Activated naive CD8-positive, alpha-beta T cell (primary cell): ENCODE measurements around the gene ZNF830.
"Not testable (repeated sequence)": the region's sequence is repeated elsewhere in the genome, so short reads cannot be mapped to it uniquely, and the experiment has no call there.

Source experiments
- H3K27ac Mint-ChIP-seq: one replicate; pipeline ENCODE4 v1.8.0; 2021; ENCODE audit warnings: mixed read lengths
- H3K27me3 Mint-ChIP-seq: one replicate; pipeline ENCODE4 v1.8.0; 2021; ENCODE audit warnings: mixed read lengths
- H3K36me3 Mint-ChIP-seq: one replicate; pipeline ENCODE4 v1.8.0; 2021; ENCODE audit warnings: mixed read lengths
- H3K4me1 Mint-ChIP-seq: one replicate; pipeline ENCODE4 v1.8.0; 2021; ENCODE audit warnings: low read depth, mixed read lengths
- H3K4me3 Mint-ChIP-seq: one replicate; pipeline ENCODE4 v1.8.0; 2021; ENCODE audit warnings: mild to moderate bottlenecking, mixed read lengths
- H3K9me3 Mint-ChIP-seq: one replicate; pipeline ENCODE4 v1.8.0; 2021; ENCODE audit warnings: low read depth, mixed read lengths

Gene ZNF830, protein sequence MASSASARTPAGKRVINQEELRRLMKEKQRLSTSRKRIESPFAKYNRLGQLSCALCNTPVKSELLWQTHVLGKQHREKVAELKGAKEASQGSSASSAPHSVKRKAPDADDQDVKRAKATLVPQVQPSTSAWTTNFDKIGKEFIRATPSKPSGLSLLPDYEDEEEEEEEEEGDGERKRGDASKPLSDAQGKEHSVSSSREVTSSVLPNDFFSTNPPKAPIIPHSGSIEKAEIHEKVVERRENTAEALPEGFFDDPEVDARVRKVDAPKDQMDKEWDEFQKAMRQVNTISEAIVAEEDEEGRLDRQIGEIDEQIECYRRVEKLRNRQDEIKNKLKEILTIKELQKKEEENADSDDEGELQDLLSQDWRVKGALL

DNA sequence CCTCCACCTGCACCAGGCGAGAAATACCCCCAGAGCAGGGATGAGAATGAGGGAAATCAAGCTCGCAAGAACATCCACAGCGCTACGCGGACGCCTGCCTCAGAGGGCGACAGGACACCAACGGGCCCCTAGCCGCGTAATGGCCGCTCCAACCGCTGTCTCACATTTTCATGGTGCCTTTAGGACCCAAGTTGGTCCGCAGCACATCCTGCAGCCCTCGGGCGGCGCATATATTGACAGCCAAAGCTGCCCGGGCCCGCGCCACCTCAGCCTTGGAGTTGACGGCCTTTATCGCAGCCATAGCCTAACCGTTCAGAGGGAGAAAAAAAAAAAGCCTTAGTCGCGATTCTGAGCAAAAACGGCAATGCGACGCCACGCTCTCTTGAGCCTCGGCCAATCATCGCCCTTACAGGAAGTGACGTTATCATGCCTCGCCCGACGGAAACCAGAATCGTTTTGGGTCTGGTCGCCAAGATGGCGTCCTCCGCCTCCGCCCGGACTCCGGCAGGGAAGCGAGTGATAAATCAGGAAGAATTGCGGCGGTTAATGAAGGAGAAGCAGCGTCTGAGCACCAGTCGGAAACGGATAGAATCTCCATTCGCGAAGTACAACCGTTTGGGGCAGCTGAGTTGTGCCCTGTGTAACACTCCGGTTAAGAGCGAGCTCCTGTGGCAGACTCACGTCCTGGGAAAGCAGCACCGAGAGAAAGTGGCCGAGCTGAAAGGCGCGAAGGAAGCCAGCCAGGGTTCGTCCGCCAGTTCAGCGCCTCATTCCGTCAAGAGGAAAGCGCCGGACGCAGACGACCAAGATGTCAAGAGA is at the start of gene ZNF830, which contains the start of gene CCT6B:
Gene ZNF830, plus strand, starts transcription at position 448 of the 819 bp plus-strand sequence. Its CDS starts 27 bp downstream, at position 475.
Gene CCT6B, minus strand, starts transcription at position 368 of the 819 bp plus-strand sequence. Its CDS starts 67 bp downstream, at position 301.
- Mint-ChIP-seq H3K27ac (peak within 1 kb of the TSS; percentile 100), H3K4me3 (peak within 1 kb of the TSS; percentile 100), H3K36me3 (peaks cover 6% of the 10 kb centered on the region), H3K9me3 (no peaks in the 10 kb centered on the region), H3K4me1 (peaks cover 30% of the 10 kb centered on the region), H3K27me3 (no peaks in the 10 kb centered on the region)

DNA sequence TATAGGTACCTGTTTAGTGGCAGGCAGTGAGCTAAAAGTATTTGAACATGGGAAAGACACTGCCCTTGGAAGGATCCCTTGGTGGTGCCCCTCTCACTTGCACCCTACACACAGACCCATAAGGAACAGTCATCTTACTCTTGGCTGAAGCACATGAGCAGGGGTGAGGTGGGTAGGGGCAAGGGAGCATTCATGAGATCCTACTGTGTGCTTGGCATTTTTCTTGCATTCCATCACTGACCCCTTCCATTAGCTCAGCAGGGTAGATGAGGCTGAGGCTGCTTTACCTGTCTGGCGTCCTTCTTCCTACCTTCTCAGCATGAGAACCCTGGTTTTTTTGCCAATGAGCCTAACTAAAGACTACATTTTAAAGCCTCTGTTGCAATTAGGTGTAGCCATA is 48.3 kb upstream of the ZNF830 start:
- Mint-ChIP-seq H3K4me3 (no peak overlapping the region), H3K27me3 (no peaks in the 10 kb centered on the region), H3K27ac (no peak overlapping the region), H3K9me3 (no peaks in the 10 kb centered on the region), H3K36me3 (no peaks in the 10 kb centered on the region), H3K4me1 (no peaks in the 10 kb centered on the region)

DNA sequence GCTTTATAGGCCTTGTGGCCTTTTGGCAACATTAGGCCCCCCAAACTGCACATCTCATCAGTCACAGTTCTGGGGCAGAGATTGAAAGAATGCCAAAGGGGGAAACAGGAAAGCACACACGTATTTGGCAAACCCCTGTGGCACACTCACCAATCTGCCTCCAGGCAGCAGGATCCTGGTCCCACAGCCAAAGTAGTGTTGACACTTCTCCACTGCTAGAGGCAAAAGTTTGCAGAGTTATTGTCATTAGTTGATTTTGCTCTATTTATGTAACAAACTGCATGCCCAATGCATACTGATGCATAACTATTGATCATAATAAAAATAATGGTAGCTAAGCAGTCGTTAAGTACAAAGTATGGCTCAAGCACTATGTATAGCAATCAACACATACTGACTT is 45.2 kb upstream of the ZNF830 start:
- H3K27ac Mint-ChIP-seq, result no peak overlapping the region
- H3K27me3 Mint-ChIP-seq, result no peaks in the 10 kb centered on the region
- H3K9me3 Mint-ChIP-seq, result no peaks in the 10 kb centered on the region
- H3K4me1 Mint-ChIP-seq, result no peaks in the 10 kb centered on the region
- H3K36me3 Mint-ChIP-seq, result no peaks in the 10 kb centered on the region
- no peak overlapping the region for H3K4me3 Mint-ChIP-seq

DNA sequence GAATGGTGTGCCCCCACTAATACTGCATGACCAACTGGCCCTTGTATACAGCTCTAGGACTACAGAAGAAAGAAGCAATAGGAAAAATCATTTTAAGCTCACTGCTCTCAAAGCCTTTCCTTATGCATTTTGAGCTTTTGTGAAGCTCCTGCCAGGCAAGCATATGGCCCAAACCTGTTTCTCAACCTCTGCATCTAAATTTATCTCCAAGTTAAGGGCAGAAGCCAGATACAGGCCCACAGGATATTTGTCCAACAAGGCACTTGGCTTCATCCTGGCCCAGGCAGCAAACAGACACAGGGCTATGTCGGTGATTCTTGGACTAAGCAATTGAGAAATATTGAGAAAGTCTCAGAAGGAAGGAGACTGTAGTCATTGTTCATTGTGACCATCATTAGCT is 44.0 kb upstream of the ZNF830 start:
- Mint-ChIP-seq H3K27me3 (no peaks in the 10 kb centered on the region), H3K36me3 (no peaks in the 10 kb centered on the region), H3K4me1 (no peaks in the 10 kb centered on the region), H3K9me3 (no peaks in the 10 kb centered on the region), H3K4me3 (no peak overlapping the region), H3K27ac (no peak overlapping the region)

DNA sequence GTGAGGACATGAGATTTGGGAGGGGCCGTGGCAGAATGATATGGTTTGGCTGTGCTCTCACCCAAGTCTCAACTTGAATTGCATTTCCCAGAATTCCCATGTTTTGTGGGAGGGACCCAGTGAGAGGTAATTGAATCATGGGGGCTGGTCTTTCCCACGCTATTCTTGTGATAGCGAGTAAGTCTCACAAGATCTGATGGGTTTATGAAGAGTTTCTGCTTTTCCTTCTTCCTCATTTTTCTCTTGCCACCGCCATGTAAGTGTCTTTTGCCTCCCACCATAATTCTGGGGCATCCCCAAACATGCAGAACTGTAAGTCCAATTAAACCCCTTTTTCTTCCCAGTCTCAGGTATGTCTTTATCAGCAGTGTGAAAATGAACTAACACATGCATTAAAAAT is 40.7 kb upstream of the ZNF830 start:
- Mint-ChIP-seq H3K9me3 (no peaks in the 10 kb centered on the region), H3K27me3 (no peaks in the 10 kb centered on the region), H3K4me3 (no peak overlapping the region), H3K36me3 (no peaks in the 10 kb centered on the region), H3K27ac (no peak overlapping the region), H3K4me1 (no peaks in the 10 kb centered on the region)

DNA sequence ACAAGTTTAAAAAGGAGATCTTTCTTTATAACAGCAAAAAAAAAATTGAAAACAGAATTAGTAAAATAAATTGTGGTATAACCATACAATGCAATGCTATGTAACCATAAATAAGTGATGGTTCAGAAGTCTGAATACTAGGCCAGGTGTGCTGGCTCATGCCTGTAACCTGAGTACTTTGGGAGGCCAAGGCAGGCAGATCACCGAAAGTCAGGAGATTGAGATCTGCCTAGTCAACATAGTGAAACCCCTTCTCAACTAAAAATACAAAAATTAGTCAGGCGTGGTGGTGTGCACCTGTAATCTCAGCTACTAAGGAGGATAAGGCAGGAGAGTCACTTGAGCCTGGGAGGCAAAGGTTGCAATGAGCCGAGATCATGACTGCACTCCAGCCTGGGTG is 34.7 kb upstream of the ZNF830 start:
- H3K27me3 Mint-ChIP-seq, result no peaks in the 10 kb centered on the region
- peaks cover 3% of the 10 kb centered on the region for H3K36me3 Mint-ChIP-seq
- H3K27ac Mint-ChIP-seq, result no peak overlapping the region
- H3K4me3 Mint-ChIP-seq, result no peak overlapping the region
- H3K9me3 Mint-ChIP-seq, result no peaks in the 10 kb centered on the region
- H3K4me1 Mint-ChIP-seq, result no peaks in the 10 kb centered on the region

DNA sequence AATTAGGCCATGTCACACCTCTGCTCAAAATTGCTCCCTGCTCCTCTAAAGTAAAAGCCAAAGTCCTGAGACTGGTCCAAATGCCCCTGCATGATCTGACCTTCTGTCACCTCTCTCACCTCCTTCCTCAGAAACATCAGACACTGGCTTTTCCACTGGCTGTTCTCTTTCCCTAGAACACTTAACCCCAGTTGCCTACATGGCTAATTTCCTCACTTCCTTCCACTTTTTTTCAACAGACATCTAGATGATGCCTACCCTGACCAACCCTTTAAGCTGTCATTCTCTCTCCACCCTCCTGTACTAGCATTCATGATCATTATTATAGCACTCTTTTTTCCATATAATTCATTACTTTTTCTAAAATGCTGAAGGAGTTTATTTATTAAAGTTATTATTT is 31.1 kb upstream of the ZNF830 start:
- Mint-ChIP-seq H3K9me3 (no peaks in the 10 kb centered on the region), H3K27me3 (no peaks in the 10 kb centered on the region), H3K36me3 (peaks cover 6% of the 10 kb centered on the region), H3K4me3 (no peak overlapping the region), H3K27ac (no peak overlapping the region), H3K4me1 (no peaks in the 10 kb centered on the region)

DNA sequence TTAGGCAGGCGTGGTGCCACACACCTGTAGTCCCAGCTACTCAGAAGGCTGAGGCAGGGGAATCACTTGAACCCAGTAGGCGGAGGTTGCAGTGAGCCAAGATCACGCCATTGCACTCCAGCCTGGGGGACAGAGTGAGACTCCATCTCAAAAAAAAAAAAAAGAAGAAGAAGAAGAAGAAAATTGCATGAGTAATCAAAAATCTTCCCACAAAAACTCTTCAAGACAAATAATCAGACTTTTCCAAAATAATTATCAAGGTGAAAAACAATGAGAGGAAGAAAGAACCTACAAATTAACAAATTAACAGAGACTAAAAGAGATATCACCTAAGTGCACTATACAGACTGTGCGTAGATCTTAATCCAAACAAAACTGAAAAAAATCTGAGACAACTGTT is 10.6 kb upstream of the ZNF830 start:
- not testable (repeated sequence) for H3K27ac Mint-ChIP-seq, H3K4me3 Mint-ChIP-seq, H3K4me1 Mint-ChIP-seq, H3K36me3 Mint-ChIP-seq, H3K9me3 Mint-ChIP-seq, H3K27me3 Mint-ChIP-seq

DNA sequence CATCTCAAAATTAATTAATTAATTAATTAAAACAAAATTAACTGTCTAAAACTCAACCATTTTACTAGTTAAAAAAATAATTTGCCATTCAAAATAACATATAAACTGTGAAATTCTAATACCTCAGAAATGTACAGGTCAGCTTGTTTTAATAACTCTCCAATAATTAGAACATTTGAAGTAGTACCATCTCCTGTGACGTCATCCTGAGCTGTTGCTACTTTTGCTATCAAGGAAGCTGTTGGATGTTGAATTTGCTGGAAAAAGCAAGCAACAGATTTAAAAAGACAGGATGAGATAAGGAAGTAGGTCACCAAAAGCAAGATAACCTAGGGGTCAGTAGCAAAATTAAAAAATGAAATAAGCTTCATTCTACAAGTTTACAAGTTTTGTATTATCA is 2.9 kb upstream of the ZNF830 start:
- H3K4me3 Mint-ChIP-seq, result no peak overlapping the region
- no peak overlapping the region for H3K27ac Mint-ChIP-seq
- peaks cover 6% of the 10 kb centered on the region for H3K36me3 Mint-ChIP-seq
- no peaks in the 10 kb centered on the region for H3K27me3 Mint-ChIP-seq
- H3K9me3 Mint-ChIP-seq, result no peaks in the 10 kb centered on the region
- peaks cover 21% of the 10 kb centered on the region for H3K4me1 Mint-ChIP-seq

DNA sequence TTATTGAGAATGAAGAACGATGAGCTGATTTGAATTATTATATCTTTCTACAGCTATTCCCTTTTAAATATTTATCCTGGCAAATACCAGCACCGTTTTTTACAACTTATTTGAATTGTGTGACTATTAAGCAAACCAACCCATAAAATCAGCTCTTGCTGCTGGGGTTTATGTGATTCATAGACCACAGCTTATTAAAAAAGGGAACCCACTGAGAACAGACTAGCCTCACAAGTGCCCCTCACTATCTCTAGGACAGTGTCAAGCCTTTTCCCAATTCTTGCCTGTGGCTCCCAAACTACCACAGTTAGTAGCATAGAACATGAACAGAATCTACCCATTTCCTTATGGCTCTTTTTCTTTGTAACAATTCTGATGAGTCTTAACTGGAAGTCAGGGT is 12.8 kb downstream of the ZNF830 start:
- no peaks in the 10 kb centered on the region for H3K9me3 Mint-ChIP-seq
- H3K4me3 Mint-ChIP-seq, result no peak overlapping the region
- peaks cover 11% of the 10 kb centered on the region for H3K36me3 Mint-ChIP-seq
- no peaks in the 10 kb centered on the region for H3K27me3 Mint-ChIP-seq
- H3K27ac Mint-ChIP-seq, result no peak overlapping the region
- H3K4me1 Mint-ChIP-seq, result peaks cover 6% of the 10 kb centered on the region

DNA sequence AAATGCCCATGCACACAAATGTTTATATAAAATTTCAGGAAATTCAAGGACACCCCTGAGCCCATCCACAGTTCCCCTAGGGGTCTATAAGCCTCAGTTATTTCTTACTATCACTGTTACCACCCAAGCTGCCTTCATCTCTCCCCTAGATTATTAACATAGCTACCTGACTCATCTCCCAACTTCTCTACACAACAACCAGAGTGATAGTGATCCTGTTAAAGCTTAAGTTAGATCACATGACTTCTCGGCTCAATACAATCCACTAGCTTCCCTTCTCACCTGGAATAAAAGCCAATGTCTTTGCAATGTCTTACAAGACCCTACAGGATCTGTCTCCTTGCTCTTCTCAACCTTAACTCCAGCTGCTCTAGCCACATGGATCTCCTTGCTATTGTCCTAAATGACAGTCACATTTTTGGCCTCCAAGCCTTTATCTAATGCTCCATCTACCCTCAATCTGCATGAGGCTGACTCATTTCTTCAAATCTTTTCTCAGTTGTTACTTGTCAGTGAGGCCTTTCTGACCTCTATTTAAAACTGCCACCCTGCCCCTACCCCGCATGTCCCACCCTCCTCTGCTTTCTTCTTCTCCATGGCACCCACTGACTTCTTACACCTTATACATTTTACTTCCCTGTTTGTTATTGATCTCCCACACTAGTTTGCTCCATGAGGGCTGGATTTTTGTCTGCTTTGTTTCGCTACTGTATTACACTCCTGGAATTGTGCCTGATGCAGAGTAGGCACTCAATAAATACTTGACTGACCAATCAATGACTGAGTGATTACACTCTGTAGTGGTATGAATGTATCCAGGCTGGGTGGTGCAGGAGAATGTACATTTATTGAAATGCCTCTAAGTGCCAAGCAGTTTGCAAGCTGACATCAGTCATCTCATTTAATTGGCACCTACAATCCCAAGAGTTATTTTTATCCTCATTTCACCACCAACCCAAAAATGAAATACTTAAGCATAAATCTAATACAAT is 13.8 kb downstream of the ZNF830 start:
- no peak overlapping the region for H3K4me3 Mint-ChIP-seq
- peak overlapping the region; percentile 35 for H3K27ac Mint-ChIP-seq
- no peaks in the 10 kb centered on the region for H3K9me3 Mint-ChIP-seq
- peaks cover 15% of the 10 kb centered on the region for H3K4me1 Mint-ChIP-seq
- peaks cover 11% of the 10 kb centered on the region for H3K36me3 Mint-ChIP-seq
- H3K27me3 Mint-ChIP-seq, result no peaks in the 10 kb centered on the region

DNA sequence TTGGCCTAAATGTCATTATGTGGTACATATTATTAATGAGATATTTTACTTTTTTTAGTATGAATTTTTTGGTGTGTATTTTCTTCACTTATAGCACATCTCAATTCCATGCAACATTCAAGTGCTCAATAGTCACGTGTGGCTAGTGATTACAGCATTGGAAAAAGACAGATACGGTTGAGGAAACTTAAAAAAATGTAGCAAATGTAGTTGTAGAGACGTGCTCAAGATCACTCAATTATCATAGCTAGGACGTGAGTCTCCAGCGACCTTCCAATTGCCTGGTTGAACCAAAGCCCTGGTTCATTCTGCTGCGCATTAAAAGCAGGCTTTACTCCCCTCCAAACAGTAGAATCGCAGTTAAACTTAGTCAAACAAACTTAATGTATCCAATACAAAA is 17.8 kb downstream of the ZNF830 start:
- Mint-ChIP-seq H3K4me1 (peaks cover 44% of the 10 kb centered on the region), H3K9me3 (no peaks in the 10 kb centered on the region), H3K36me3 (peaks cover 15% of the 10 kb centered on the region), H3K4me3 (peak overlapping the region; percentile 98), H3K27me3 (no peaks in the 10 kb centered on the region), H3K27ac (peak overlapping the region; percentile 100)

DNA sequence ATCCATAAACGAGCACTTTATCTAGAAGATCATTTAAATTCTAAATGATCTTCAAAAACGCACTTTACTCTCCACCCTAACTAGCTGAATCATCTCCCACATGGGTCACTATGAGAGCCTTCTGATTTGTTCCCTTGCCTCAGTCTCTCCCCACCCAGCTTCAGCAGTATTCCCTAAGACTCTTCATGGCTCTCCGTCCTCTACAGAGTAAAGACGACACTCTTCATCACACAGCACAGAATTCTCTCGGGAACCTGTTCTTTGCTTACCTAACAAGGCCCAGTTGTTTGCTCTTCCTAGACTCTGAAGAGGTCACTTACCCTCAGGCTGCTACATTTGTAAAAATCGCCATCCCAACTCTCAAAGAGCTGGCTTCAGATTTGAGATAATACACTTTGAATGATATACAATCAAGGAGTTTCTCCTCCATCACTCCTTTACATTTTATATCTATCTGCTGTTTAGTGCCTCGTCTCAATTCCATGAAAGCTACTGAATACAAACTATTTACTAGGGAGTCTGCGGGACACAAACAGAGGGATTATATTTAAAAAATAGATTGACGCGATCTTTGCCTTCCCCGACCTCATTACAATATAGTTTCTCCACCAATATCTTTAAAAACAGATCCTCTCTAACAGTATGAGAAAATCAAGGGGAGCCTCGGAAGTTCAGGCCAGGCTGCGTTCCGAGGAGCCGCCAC is 18.5 kb downstream of the ZNF830 start:
- no peaks in the 10 kb centered on the region for H3K27me3 Mint-ChIP-seq
- peaks cover 13% of the 10 kb centered on the region for H3K36me3 Mint-ChIP-seq
- peak overlapping the region; percentile 100 for H3K27ac Mint-ChIP-seq
- H3K9me3 Mint-ChIP-seq, result no peaks in the 10 kb centered on the region
- peaks cover 47% of the 10 kb centered on the region for H3K4me1 Mint-ChIP-seq
- peak overlapping the region; percentile 98 for H3K4me3 Mint-ChIP-seq

DNA sequence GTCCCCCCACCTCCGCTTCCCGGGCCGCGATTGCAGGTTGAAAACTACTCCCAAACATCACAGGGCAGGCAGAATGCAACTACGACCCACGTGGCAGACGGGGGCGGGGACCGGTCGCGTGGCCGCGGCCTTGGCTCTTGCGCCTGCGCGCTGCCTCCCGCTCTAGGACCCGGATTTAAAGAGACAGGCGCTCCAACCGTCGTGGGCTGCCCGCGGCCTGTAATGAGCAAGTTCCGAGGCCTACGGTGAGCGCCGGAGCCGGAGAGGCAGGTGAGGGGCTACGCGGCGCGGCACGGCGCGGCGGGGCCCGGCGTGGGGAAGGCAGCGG is 19.0 kb downstream of the ZNF830 start, which contains the start of gene LIG3:
Gene LIG3, plus strand, starts transcription at position 160 of the 328 bp plus-strand sequence. CDS start 2,494 bp downstream, outside the sequence.
- H3K27me3 Mint-ChIP-seq, result no peaks in the 10 kb centered on the region
- peak within 1 kb of the TSS; percentile 100 for H3K27ac Mint-ChIP-seq
- H3K4me3 Mint-ChIP-seq, result peak within 1 kb of the TSS; percentile 98
- H3K4me1 Mint-ChIP-seq, result peaks cover 50% of the 10 kb centered on the region
- H3K9me3 Mint-ChIP-seq, result no peaks in the 10 kb centered on the region
- peaks cover 10% of the 10 kb centered on the region for H3K36me3 Mint-ChIP-seq
